Upper lobe of left lung (tissue), 6 donors: ENCODE data around the gene PADI1. TPM values are rescaled to one million over a fixed set of nuclear protein-coding genes. Genes with fewer than 3 reads are reported as not detected.
A peak's percentile ranks its signal among the peaks of the same experiment; 100 is the strongest.

ENCODE experiments used
- ATAC-seq, 2 donors: fragments of 200-7000 bp; cut with Tn5 transposase; one replicate each; pipeline ENCODE4 v1.9.1; 2022; ENCODE audit warnings: mild to moderate bottlenecking in 2 of 2, moderate library complexity in 2 of 2; ENCODE audit not compliant: low FRiP score in 2 of 2
- DNase-seq, 2 donors: peaks; one replicate each; pipeline ENCODE4 v3.0.0-alpha.2; 2019 to 2020
- H3K27ac ChIP-seq, 4 donors: fragments of 200-600 bp; sonication (generic); one replicate each; pipeline ENCODE4 v1.5.1; 2016 to 2019
- H3K27me3 ChIP-seq, 4 donors: fragments of 200-600 bp; sonication (generic); one replicate each; pipeline ENCODE4 v1.5.1; 2017 to 2019
- H3K36me3 ChIP-seq, 4 donors: fragments of 200-600 bp; sonication (generic); one replicate each; pipeline ENCODE4 v1.5.1; 2016 to 2019
- H3K4me1 ChIP-seq, 4 donors: fragments of 200-600 bp; sonication (generic); one replicate each; pipeline ENCODE4 v1.5.1; 2018 to 2019
- H3K4me3 ChIP-seq, 4 donors: fragments of 200-600 bp; sonication (generic); one replicate each; pipeline ENCODE4 v1.5.1; 2017 to 2019; ENCODE audit warnings: mild to moderate bottlenecking in 2 of 4, moderate library complexity in 1 of 4
- H3K9me3 ChIP-seq, 4 donors: fragments of 200-600 bp; sonication (generic); one replicate each; pipeline ENCODE4 v1.5.1; 2018 to 2019
- EP300 ChIP-seq, 4 donors: sonication (generic); formaldehyde crosslinking; IDR thresholded peaks; one replicate each; pipeline ENCODE4 v1.5.1; 2017; ENCODE audit warnings: antibody characterized with exemption in 4 of 4, control low read depth in 2 of 4
- POLR2A ChIP-seq, 4 donors: fragments of 450-650 bp; IDR thresholded peaks; one replicate each; pipeline ENCODE4 v1.5.1; 2016 to 2017; ENCODE audit warnings: antibody characterized with exemption in 4 of 4, mild to moderate bottlenecking in 2 of 4
- POLR2AphosphoS5 ChIP-seq, 2 donors: sonication (generic); formaldehyde crosslinking; IDR thresholded peaks; one replicate each; pipeline ENCODE4 v1.5.1; 2017; ENCODE audit warnings: antibody characterized with exemption in 2 of 2
- WGBS, 2 donors: methylation state at CpG; one replicate each; pipeline ENCODE4 v1.1.5; 2017 to 2018; 5-methylcytosine and 5-hydroxymethylcytosine counted together
- total RNA-seq, 6 donors: library from RNA; depleted of rRNA in 4 of 6; stranded (reverse); fragments of >200 nt in 4 of 6; gene quantifications; one replicate each; pipeline versions ENCODE4 v1.1.0 to v1.2.1, GENCODE V29; 2016 to 2021
- TF ChIP-seq, protein P1 (sequence below), 6 experiments: fragments of 450-650 bp in 4 of 6; fragments of 200-600 bp in 2 of 6; sonication (generic) in 2 of 6; IDR thresholded peaks; one replicate each; pipeline ENCODE4 v1.5.1; 2016 to 2019; ENCODE audit warnings: antibody characterized with exemption in 6 of 6
- donor health status: DM: no; HTN: no; CAD: no; lungs with moderate emphysema.
- donor health status: DM: no; HTN: yes; CAD: no; lungs with severe emphysema.

Gene PADI1
- total RNA-seq, 6 donors from 2014 or later: not detected

DNA sequence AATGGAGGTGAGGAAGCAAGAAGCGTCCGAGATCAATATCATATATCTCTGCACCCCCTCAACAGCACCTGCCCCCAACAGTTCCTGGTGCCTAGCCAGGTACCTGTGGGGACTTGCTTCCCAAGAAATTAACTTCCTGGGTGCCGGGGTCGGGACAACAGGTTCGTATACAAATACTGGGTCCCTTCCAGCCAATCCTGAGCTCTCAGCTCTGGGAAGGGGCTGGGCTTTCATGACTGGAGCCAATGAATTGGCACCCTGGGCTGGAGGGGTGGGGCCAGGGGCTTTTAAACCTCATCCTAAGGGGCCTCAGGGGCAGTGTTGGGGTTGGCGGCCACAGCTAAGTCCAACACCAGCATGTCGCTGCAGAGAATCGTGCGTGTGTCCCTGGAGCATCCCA is 43.9 kb downstream of the PADI1 start, which contains the start of gene PADI3:
Gene PADI3, plus strand, starts transcription at position 318 of the 400 bp plus-strand sequence. Its CDS starts 40 bp downstream, at position 358.
- no peaks in the 10 kb centered on the region for H3K4me1 ChIP-seq
- TF ChIP-seq POLR2AphosphoS5 (IDR thresholded peaks at IDR 0.05): no peak
- no peak for TF ChIP-seq POLR2A (IDR thresholded peaks at IDR 0.05)
- TF ChIP-seq, protein P1, sequence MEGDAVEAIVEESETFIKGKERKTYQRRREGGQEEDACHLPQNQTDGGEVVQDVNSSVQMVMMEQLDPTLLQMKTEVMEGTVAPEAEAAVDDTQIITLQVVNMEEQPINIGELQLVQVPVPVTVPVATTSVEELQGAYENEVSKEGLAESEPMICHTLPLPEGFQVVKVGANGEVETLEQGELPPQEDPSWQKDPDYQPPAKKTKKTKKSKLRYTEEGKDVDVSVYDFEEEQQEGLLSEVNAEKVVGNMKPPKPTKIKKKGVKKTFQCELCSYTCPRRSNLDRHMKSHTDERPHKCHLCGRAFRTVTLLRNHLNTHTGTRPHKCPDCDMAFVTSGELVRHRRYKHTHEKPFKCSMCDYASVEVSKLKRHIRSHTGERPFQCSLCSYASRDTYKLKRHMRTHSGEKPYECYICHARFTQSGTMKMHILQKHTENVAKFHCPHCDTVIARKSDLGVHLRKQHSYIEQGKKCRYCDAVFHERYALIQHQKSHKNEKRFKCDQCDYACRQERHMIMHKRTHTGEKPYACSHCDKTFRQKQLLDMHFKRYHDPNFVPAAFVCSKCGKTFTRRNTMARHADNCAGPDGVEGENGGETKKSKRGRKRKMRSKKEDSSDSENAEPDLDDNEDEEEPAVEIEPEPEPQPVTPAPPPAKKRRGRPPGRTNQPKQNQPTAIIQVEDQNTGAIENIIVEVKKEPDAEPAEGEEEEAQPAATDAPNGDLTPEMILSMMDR (IDR thresholded peaks at IDR 0.05): no peak
- no peak for TF ChIP-seq EP300 (IDR thresholded peaks at IDR 0.05)
- H3K27ac ChIP-seq: no peak within 1 kb of the TSS
- WGBS, 2 donors: 55 to 71% methylated on average over 5 to 9 of the region's 9 CpGs
- DNase-seq (no peak), ATAC-seq (no peak)
- no peaks in the 10 kb centered on the region for H3K27me3 ChIP-seq
- H3K9me3 ChIP-seq: no peaks in the 10 kb centered on the region
- H3K4me3 ChIP-seq: no peak within 1 kb of the TSS
- no peaks in the 10 kb centered on the region for H3K36me3 ChIP-seq

DNA sequence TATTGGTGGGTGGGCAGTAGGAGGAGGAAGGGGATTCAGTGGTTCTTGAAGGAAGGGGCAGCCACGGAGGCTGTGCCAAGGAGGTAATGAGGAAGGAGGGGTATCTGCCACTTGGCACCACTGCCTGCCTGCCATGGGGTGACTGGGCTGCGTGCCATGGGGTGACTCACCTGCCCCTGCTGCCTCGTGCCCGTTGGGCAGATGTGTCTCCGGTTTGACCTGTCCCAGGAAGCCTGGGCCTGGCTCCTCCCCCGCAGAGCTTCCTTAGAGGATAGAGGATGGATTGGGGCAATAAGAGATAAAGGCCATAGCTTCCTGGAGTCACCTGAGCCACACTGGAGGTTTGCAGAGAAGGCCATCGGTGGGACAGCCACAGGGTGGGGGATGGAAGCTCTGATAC is 45.7 kb downstream of the PADI1 start:
- H3K4me3 ChIP-seq: no peak overlapping the region
- no peaks in the 10 kb centered on the region for H3K9me3 ChIP-seq
- H3K36me3 ChIP-seq: no peaks in the 10 kb centered on the region
- no peak for TF ChIP-seq POLR2A (IDR thresholded peaks at IDR 0.05)
- TF ChIP-seq, protein P1 (IDR thresholded peaks at IDR 0.05): no peak
- no peak for TF ChIP-seq POLR2AphosphoS5 (IDR thresholded peaks at IDR 0.05)
- no peak for TF ChIP-seq EP300 (IDR thresholded peaks at IDR 0.05)
- 31 to 35% methylated on average over 7 of the region's 7 CpGs for WGBS, 2 donors
- H3K4me1 ChIP-seq: no peaks in the 10 kb centered on the region
- DNase-seq (peak in 1 of 2 donors; percentile 31), ATAC-seq (no peak)
- no peaks in the 10 kb centered on the region for H3K27me3 ChIP-seq
- H3K27ac ChIP-seq: no peak overlapping the region

DNA sequence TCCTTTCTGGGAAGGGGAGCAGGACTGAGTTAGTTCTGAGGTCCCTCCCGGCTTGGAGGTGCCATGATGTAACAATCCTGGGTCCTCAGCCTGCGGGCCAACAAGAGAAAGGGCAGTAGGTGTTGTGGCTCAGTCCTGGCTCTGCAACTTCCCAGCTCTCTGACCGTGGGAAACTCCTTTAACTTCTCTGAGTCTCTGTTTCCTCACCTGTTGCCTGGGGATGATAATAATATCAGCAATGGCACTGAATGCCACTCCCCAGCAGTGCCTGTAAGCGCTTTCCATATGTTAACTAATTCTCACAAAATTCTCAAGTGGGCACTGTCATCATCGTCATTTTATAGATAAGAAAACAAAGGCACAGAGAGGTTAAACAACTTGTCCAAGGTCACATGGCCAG is 46.3 kb downstream of the PADI1 start:
- Histone ChIP-seq H3K9me3 (no peaks in the 10 kb centered on the region), H3K4me1 (no peaks in the 10 kb centered on the region), H3K36me3 (no peaks in the 10 kb centered on the region), H3K4me3 (no peak overlapping the region), H3K27ac (no peak overlapping the region), H3K27me3 (no peaks in the 10 kb centered on the region)
- 65 to 71% methylated on average over 5 of the region's 5 CpGs for WGBS, 2 donors
- TF ChIP-seq POLR2AphosphoS5 (IDR thresholded peaks at IDR 0.05) (no peak), EP300 (IDR thresholded peaks at IDR 0.05) (no peak), POLR2A (IDR thresholded peaks at IDR 0.05) (no peak)
- TF ChIP-seq, protein P1 (IDR thresholded peaks at IDR 0.05): no peak
- ATAC-seq: no peak
- DNase-seq: no peak

DNA sequence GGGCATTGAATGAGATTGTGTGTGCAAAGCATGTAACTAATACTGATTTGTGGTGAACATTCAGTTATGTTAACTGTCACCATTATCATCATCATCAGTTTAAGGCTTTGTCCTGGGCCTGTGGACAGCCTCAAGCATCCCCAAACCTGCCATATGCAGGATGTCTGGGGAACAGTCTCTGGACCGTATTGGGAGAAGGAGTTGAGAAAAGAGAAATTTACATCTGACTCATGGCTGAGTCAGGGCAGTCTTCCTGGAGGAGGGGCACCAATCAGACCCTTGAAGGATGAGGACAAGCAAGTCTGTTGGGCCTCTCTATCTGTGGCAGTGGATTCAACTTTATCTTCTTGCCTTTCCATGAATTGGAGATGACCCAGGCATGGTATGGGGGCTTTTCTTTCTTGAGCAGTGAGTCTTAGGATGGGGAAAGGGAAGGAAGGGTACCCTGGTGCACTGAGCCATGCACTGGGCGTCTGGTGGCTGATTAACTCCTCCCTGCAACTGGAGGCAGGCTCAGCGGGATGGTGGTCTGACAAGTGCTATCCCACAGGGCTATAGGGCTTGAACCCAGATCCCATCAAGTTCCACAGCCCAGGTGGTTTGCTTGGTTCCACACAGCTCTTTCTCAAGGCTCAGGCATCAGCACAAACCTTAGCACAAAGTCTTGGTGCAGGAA is 46.9 kb downstream of the PADI1 start:
- Histone ChIP-seq H3K36me3 (no peaks in the 10 kb centered on the region), H3K27ac (no peak overlapping the region), H3K9me3 (no peaks in the 10 kb centered on the region), H3K4me3 (no peak overlapping the region), H3K4me1 (no peaks in the 10 kb centered on the region), H3K27me3 (no peaks in the 10 kb centered on the region)
- DNase-seq (no peak), ATAC-seq (no peak)
- TF ChIP-seq POLR2AphosphoS5 (IDR thresholded peaks at IDR 0.05) (no peak), POLR2A (IDR thresholded peaks at IDR 0.05) (no peak)
- TF ChIP-seq, protein P1 (IDR thresholded peaks at IDR 0.05): no peak
- WGBS, 2 donors: 51 to 52% methylated on average over 3 of the region's 3 CpGs

DNA sequence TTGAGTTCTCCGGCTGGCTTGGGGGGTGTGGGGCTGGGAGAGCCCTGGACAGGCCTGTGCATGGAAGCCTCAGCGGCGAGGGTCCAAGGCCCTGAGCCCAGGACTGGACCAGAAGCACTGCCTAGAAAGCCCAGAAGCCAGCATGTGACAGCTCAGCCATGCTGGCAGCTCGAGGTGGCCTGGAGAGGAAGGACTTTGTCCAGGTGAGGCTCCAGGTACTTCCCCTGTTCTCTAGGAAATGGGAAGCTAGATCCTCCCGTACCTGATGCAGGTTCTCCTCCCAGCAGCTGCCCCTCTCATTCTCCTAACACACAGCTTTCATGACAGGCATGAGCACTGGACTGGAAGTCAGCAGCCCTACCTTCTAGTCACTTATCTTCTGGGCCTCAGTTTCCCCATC is 50.4 kb downstream of the PADI1 start:
- ATAC-seq (no peak), DNase-seq (no peak)
- Histone ChIP-seq H3K27me3 (no peaks in the 10 kb centered on the region), H3K4me1 (no peaks in the 10 kb centered on the region), H3K4me3 (no peak overlapping the region), H3K27ac (no peak overlapping the region), H3K36me3 (no peaks in the 10 kb centered on the region), H3K9me3 (no peaks in the 10 kb centered on the region)
- TF ChIP-seq EP300 (IDR thresholded peaks at IDR 0.05) (no peak), POLR2AphosphoS5 (IDR thresholded peaks at IDR 0.05) (no peak), POLR2A (IDR thresholded peaks at IDR 0.05) (no peak)
- TF ChIP-seq, protein P1 (IDR thresholded peaks at IDR 0.05): no peak
- WGBS, 2 donors: 61% methylated on average over 5 of the region's 5 CpGs; no CpG with 5 or more reads in 1 of the 2 donors
